Neural crest cell (in vitro differentiated cells): Measurements from ENCODE around the gene SRPK2. TPM values are rescaled to one million over a fixed set of nuclear protein-coding genes. Genes with fewer than 3 reads are reported as not detected.

Experiments used
- DNase-seq: peaks from one replicate; pipeline ENCODE4 v3.0.0; 2021; ENCODE audit warnings: low read depth, mixed read lengths, low spot score
- H3K27ac Mint-ChIP-seq: one replicate; pipeline ENCODE4 v1.8.0; 2021; ENCODE audit warnings: mild to moderate bottlenecking, mixed read lengths; ENCODE audit not compliant: unreplicated experiment
- H3K27me3 Mint-ChIP-seq: 2 replicates; pipeline ENCODE4 v1.8.0; 2021; ENCODE audit warnings: low read depth, mild to moderate bottlenecking, mixed read lengths
- H3K36me3 Mint-ChIP-seq: 2 replicates; pipeline ENCODE4 v1.8.0; 2021; ENCODE audit warnings: low read depth, mild to moderate bottlenecking, mixed read lengths
- H3K4me1 Mint-ChIP-seq: 2 replicates; pipeline ENCODE4 v1.8.0; 2021; ENCODE audit warnings: mixed read lengths
- H3K4me3 Mint-ChIP-seq: one replicate; pipeline ENCODE4 v1.8.0; 2021; ENCODE audit warnings: mild to moderate bottlenecking, mixed read lengths
- H3K9me3 Mint-ChIP-seq: 2 replicates; pipeline ENCODE4 v1.8.0; 2021; ENCODE audit warnings: mixed read lengths
- total RNA-seq: library from RNA; stranded (reverse); gene quantifications from 2 replicates; pipeline ENCODE4 v1.2.1, GENCODE V29; 2021
- TF ChIP-seq, protein P1 (sequence below): fragments of 200-600 bp; sonication (generic); conservative IDR thresholded peaks from 2 replicates; pipeline ENCODE4 v1.5.0; 2021; ENCODE audit warnings: antibody characterized with exemption, mild to moderate bottlenecking

SRPK2 gene
- total RNA-seq, 1 donor from 2014 or later: 44.6 TPM

DNA sequence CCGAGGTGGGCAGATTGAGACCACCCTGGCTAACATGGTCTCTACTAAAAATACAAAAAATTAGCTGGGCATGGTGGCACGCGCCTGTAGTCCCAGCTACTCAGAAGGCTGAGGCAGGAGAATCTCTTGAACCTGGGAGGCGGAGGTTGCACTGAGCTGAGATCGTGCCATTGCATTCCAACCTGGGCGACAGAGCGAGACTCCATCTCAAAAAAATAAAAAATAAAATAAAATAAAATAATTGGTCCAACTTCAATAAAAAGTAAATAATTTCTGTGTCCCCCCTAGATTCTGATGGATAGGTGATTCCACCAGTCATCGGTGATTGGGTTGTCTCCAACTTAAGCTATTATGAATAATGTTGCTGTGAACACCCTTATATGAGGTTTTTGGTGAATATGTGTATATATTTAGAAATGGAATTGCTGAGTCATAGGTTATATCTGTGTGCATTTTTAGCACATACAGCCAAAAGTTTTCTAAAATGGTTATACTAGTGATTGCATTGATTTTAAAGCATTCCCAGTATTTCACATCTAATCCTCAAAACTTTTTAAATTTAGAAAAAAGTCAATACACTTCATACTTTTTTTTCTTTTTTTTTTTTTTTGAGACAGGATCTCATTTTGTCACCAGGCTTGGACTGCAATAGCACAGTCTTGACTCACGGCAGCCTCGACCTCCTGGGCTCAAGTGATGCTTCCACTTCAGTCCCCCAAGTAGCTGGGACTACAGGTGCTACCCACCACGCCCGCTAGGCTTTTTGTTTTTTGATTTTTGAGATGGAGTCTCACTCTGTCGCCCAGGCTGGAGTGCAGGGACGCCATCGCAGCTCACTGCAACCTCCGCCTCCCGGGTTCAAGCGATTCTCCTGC is 13.7 kb upstream of the SRPK2 start:
- Mint-ChIP-seq H3K4me1 (peaks cover 10% of the 10 kb centered on the region), H3K9me3 (peaks cover 2% of the 10 kb centered on the region), H3K27ac (no peak overlapping the region), H3K4me3 (no peak overlapping the region), H3K27me3 (no peaks in the 10 kb centered on the region), H3K36me3 (peaks cover 2% of the 10 kb centered on the region)
- TF ChIP-seq, protein P1, sequence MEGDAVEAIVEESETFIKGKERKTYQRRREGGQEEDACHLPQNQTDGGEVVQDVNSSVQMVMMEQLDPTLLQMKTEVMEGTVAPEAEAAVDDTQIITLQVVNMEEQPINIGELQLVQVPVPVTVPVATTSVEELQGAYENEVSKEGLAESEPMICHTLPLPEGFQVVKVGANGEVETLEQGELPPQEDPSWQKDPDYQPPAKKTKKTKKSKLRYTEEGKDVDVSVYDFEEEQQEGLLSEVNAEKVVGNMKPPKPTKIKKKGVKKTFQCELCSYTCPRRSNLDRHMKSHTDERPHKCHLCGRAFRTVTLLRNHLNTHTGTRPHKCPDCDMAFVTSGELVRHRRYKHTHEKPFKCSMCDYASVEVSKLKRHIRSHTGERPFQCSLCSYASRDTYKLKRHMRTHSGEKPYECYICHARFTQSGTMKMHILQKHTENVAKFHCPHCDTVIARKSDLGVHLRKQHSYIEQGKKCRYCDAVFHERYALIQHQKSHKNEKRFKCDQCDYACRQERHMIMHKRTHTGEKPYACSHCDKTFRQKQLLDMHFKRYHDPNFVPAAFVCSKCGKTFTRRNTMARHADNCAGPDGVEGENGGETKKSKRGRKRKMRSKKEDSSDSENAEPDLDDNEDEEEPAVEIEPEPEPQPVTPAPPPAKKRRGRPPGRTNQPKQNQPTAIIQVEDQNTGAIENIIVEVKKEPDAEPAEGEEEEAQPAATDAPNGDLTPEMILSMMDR: no peak
- DNase-seq: no peak

GRCh38 chr7:105399043-105399725 is 10.5 kb upstream of the SRPK2 start:
- Mint-ChIP-seq H3K9me3 (no peaks in the 10 kb centered on the region), H3K4me1 (peaks cover 10% of the 10 kb centered on the region), H3K36me3 (no peaks in the 10 kb centered on the region), H3K27ac (no peak overlapping the region), H3K27me3 (no peaks in the 10 kb centered on the region), H3K4me3 (no peak overlapping the region)
- TF ChIP-seq, protein P1: peak; percentile 59
- no peak for DNase-seq

- Mint-ChIP-seq H3K4me1 (peaks cover 6% of the 10 kb centered on the region), H3K9me3 (no peaks in the 10 kb centered on the region), H3K27ac (no peak overlapping the region), H3K4me3 (no peak overlapping the region), H3K27me3 (no peaks in the 10 kb centered on the region), H3K36me3 (no peaks in the 10 kb centered on the region)
- TF ChIP-seq, protein P1: no peak
- DNase-seq: no peak
Observed at GRCh38 chr7:105396566-105396965, 7.8 kb upstream of the SRPK2 start.

DNA sequence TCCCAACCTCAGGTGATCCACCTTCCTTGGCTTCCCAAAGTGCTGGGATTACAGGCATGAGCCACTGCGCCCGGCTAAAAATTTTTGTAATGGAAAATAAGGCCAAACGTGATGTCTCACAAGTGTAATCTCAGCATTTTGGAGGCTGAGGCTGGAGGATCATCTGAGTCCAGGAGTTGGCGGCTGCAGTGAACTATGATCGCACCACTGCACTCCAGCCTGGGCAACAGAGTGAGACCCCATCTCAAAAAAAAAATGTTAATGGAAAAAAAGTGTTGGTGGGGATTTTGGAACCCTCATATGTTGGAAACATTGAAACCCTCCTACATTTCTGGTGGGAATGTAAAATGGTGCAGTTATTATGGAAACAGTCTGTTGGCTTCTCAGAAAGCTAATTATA is 2.7 kb upstream of the SRPK2 start:
- H3K9me3 Mint-ChIP-seq: no peaks in the 10 kb centered on the region
- peaks cover 2% of the 10 kb centered on the region for H3K36me3 Mint-ChIP-seq
- DNase-seq: no peak
- no peak overlapping the region for H3K27ac Mint-ChIP-seq
- peaks cover 2% of the 10 kb centered on the region for H3K27me3 Mint-ChIP-seq
- TF ChIP-seq, protein P1: no peak
- peaks cover 16% of the 10 kb centered on the region for H3K4me1 Mint-ChIP-seq
- peak overlapping the region; percentile 69 for H3K4me3 Mint-ChIP-seq

DNA sequence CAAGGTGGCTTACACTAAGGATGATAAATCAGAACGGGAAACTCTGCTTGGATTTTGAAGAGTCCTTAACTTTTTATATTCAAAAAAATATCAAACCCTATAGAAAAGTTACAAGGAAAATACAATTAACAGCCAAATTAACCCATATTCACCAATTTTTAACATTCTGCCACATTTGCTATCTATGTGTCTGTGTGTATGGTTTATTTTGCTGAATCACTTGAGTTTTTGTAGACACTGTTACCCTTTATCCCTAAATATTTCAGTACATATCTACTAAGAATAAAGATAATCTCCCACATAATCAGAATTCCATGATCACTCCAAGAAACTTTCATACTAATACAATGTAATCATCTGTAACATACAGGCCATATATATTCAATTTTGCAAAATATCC is 1.2 kb upstream of the SRPK2 start:
- Mint-ChIP-seq H3K27me3 (peaks cover 2% of the 10 kb centered on the region), H3K9me3 (no peaks in the 10 kb centered on the region), H3K27ac (no peak overlapping the region), H3K36me3 (peaks cover 7% of the 10 kb centered on the region), H3K4me1 (peaks cover 16% of the 10 kb centered on the region), H3K4me3 (peak overlapping the region; percentile 94)
- TF ChIP-seq, protein P1: no peak
- no peak for DNase-seq
